Measurements from ENCODE around the gene ITPK1. TPM values are rescaled to one million over a fixed set of nuclear protein-coding genes. Genes with fewer than 3 reads are reported as not detected.

The ITPK1 gene
- total and polyA plus RNA-seq, 2 experiments from 2014 or later = 35.9 to 101 TPM

DNA sequence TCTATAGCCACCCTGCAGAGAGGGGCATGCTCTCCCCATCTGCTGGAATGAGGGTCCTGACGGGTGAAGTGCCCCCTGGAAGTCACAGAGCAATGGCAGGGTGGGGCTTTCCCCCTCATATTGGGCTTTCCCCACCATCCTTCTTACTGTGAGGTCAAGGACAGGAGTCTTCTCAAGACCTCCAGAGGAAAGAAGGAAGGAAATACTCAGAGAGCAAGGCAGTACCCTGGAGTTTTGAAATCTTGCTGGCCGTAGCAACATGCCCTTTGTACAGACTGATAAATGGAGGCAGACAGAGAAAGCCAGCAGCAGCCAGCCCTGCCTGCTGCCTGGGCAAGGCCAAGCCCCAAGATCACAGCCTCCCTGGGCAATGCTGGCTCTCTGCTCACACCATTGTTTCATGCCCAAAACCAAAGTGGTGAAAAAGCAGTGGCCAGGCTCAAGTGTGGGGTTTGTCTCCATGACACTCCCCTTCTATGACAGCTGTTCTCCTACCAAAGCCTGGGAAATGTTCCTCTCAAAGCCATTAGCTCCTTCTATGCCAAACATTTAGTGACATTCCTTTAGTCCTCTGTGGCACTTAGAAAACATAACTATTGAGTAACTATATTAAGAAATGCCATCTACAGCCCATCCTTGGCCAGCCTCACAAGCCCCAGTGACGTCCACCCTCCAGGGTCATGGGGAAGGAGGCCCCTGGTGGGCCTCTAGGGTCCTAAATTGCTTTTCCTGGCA, 13.2 kb upstream of the ITPK1 start:
- no peaks in the 10 kb centered on the region for H3F3A ChIP-seq (replicated peaks; ENCODE audit: low read depth)
- no peaks in the 10 kb centered on the region for H3K9me3 Mint-ChIP-seq
- H3K36me3 Mint-ChIP-seq (ENCODE audit: low read depth) = no peaks in the 10 kb centered on the region
- H3K4me2 ChIP-seq = no peak overlapping the region
- H3K79me2 ChIP-seq (replicated peaks; ENCODE audit: insufficient read depth) = no peaks in the 10 kb centered on the region
- no peaks in the 10 kb centered on the region for H3K4me1 ChIP-seq (ENCODE audit: insufficient read depth)
- H3K36me3 ChIP-seq (ENCODE audit: insufficient read depth) = no peaks in the 10 kb centered on the region
- TF ChIP-seq, protein P1, sequence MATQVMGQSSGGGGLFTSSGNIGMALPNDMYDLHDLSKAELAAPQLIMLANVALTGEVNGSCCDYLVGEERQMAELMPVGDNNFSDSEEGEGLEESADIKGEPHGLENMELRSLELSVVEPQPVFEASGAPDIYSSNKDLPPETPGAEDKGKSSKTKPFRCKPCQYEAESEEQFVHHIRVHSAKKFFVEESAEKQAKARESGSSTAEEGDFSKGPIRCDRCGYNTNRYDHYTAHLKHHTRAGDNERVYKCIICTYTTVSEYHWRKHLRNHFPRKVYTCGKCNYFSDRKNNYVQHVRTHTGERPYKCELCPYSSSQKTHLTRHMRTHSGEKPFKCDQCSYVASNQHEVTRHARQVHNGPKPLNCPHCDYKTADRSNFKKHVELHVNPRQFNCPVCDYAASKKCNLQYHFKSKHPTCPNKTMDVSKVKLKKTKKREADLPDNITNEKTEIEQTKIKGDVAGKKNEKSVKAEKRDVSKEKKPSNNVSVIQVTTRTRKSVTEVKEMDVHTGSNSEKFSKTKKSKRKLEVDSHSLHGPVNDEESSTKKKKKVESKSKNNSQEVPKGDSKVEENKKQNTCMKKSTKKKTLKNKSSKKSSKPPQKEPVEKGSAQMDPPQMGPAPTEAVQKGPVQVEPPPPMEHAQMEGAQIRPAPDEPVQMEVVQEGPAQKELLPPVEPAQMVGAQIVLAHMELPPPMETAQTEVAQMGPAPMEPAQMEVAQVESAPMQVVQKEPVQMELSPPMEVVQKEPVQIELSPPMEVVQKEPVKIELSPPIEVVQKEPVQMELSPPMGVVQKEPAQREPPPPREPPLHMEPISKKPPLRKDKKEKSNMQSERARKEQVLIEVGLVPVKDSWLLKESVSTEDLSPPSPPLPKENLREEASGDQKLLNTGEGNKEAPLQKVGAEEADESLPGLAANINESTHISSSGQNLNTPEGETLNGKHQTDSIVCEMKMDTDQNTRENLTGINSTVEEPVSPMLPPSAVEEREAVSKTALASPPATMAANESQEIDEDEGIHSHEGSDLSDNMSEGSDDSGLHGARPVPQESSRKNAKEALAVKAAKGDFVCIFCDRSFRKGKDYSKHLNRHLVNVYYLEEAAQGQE (IDR thresholded peaks at IDR 0.05; ENCODE audit: unreplicated experiment) = no peak
- TF ChIP-seq JUNB (IDR thresholded peaks at IDR 0.05; ENCODE audit: unreplicated experiment) = no peak
- no peak for TF ChIP-seq STAT1 (IDR thresholded peaks at IDR 0.05; ENCODE audit: unreplicated experiment)
- TF ChIP-seq, protein P2, sequence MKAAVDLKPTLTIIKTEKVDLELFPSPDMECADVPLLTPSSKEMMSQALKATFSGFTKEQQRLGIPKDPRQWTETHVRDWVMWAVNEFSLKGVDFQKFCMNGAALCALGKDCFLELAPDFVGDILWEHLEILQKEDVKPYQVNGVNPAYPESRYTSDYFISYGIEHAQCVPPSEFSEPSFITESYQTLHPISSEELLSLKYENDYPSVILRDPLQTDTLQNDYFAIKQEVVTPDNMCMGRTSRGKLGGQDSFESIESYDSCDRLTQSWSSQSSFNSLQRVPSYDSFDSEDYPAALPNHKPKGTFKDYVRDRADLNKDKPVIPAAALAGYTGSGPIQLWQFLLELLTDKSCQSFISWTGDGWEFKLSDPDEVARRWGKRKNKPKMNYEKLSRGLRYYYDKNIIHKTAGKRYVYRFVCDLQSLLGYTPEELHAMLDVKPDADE (IDR thresholded peaks at IDR 0.05) = no peak
- TF ChIP-seq ZNF331 (CRISPR knock-in tag; IDR thresholded peaks at IDR 0.05; ENCODE audit: low read depth) = no peak
- TF ChIP-seq, protein P3, sequence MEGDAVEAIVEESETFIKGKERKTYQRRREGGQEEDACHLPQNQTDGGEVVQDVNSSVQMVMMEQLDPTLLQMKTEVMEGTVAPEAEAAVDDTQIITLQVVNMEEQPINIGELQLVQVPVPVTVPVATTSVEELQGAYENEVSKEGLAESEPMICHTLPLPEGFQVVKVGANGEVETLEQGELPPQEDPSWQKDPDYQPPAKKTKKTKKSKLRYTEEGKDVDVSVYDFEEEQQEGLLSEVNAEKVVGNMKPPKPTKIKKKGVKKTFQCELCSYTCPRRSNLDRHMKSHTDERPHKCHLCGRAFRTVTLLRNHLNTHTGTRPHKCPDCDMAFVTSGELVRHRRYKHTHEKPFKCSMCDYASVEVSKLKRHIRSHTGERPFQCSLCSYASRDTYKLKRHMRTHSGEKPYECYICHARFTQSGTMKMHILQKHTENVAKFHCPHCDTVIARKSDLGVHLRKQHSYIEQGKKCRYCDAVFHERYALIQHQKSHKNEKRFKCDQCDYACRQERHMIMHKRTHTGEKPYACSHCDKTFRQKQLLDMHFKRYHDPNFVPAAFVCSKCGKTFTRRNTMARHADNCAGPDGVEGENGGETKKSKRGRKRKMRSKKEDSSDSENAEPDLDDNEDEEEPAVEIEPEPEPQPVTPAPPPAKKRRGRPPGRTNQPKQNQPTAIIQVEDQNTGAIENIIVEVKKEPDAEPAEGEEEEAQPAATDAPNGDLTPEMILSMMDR (conservative IDR thresholded peaks at IDR 0.05; ENCODE audit: low read depth in 2 of 2) = no peak
- TF ChIP-seq, protein P4, sequence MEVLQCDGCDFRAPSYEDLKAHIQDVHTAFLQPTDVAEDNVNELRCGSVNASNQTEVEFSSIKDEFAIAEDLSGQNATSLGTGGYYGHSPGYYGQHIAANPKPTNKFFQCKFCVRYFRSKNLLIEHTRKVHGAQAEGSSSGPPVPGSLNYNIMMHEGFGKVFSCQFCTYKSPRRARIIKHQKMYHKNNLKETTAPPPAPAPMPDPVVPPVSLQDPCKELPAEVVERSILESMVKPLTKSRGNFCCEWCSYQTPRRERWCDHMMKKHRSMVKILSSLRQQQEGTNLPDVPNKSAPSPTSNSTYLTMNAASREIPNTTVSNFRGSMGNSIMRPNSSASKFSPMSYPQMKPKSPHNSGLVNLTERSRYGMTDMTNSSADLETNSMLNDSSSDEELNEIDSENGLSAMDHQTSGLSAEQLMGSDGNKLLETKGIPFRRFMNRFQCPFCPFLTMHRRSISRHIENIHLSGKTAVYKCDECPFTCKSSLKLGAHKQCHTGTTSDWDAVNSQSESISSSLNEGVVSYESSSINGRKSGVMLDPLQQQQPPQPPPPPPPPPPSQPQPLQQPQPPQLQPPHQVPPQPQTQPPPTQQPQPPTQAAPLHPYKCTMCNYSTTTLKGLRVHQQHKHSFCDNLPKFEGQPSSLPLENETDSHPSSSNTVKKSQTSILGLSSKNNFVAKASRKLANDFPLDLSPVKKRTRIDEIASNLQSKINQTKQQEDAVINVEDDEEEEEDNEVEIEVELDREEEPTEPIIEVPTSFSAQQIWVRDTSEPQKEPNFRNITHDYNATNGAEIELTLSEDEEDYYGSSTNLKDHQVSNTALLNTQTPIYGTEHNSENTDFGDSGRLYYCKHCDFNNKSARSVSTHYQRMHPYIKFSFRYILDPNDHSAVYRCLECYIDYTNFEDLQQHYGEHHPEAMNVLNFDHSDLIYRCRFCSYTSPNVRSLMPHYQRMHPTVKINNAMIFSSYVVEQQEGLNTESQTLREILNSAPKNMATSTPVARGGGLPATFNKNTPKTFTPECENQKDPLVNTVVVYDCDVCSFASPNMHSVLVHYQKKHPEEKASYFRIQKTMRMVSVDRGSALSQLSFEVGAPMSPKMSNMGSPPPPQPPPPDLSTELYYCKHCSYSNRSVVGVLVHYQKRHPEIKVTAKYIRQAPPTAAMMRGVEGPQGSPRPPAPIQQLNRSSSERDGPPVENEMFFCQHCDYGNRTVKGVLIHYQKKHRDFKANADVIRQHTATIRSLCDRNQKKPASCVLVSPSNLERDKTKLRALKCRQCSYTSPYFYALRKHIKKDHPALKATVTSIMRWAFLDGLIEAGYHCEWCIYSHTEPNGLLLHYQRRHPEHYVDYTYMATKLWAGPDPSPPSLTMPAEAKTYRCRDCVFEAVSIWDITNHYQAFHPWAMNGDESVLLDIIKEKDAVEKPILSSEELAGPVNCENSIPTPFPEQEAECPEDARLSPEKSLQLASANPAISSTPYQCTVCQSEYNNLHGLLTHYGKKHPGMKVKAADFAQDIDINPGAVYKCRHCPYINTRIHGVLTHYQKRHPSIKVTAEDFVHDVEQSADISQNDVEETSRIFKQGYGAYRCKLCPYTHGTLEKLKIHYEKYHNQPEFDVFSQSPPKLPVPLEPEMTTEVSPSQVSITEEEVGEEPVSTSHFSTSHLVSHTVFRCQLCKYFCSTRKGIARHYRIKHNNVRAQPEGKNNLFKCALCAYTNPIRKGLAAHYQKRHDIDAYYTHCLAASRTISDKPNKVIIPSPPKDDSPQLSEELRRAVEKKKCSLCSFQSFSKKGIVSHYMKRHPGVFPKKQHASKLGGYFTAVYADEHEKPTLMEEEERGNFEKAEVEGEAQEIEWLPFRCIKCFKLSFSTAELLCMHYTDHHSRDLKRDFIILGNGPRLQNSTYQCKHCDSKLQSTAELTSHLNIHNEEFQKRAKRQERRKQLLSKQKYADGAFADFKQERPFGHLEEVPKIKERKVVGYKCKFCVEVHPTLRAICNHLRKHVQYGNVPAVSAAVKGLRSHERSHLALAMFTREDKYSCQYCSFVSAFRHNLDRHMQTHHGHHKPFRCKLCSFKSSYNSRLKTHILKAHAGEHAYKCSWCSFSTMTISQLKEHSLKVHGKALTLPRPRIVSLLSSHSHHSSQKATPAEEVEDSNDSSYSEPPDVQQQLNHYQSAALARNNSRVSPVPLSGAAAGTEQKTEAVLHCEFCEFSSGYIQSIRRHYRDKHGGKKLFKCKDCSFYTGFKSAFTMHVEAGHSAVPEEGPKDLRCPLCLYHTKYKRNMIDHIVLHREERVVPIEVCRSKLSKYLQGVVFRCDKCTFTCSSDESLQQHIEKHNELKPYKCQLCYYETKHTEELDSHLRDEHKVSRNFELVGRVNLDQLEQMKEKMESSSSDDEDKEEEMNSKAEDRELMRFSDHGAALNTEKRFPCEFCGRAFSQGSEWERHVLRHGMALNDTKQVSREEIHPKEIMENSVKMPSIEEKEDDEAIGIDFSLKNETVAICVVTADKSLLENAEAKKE (CRISPR knock-in tag; IDR thresholded peaks at IDR 0.05) = no peak
- TF ChIP-seq POLR2AphosphoS5 (IDR thresholded peaks at IDR 0.05; ENCODE audit: low read depth) = no peak
- TF ChIP-seq EZH2 (IDR thresholded peaks at IDR 0.05; ENCODE audit: low read depth, unreplicated experiment) = no peak
- no peak for TF ChIP-seq NANOG (IDR thresholded peaks at IDR 0.05; ENCODE audit: borderline replicate concordance)
- no peak for TF ChIP-seq EZH2phosphoT487 (IDR thresholded peaks at IDR 0.05; ENCODE audit: unreplicated experiment)
- TF ChIP-seq ZNF114 (CRISPR knock-in tag; IDR thresholded peaks at IDR 0.05) = no peak
- H3K27me3 ChIP-seq (ENCODE audit: insufficient read depth) = no peaks in the 10 kb centered on the region
- H2AFZ ChIP-seq = no peak overlapping the region
- H3K4me3 ChIP-seq = no peak overlapping the region
- H3K4me3 Mint-ChIP-seq = no peak overlapping the region
- no peaks in the 10 kb centered on the region for H4K20me1 ChIP-seq (replicated peaks; ENCODE audit: insufficient read depth)
- ATAC-seq (no peak), DNase-seq (ENCODE audit: low spot score) (no peak)
- H3K9me2 ChIP-seq (ENCODE audit: insufficient read depth) = no peaks in the 10 kb centered on the region
- H3K27ac Mint-ChIP-seq = no peak overlapping the region
- no peak overlapping the region for H3K27ac ChIP-seq (ENCODE audit: low read depth)
- peaks cover 5% of the 10 kb centered on the region for H3K27me3 Mint-ChIP-seq (ENCODE audit: insufficient read depth, low read depth, poor library complexity)
- 0 out of 3 replicates have a peak, but pooled peaks cover 4% of the 10 kb centered on the region for H3K4me1 Mint-ChIP-seq

Measured in GM23338 (cell line).